Measurements from ENCODE around the gene MRTFB.

- TF ChIP-seq POLR2A (IDR thresholded peaks at IDR 0.05) (no peak), CTCF (IDR thresholded peaks at IDR 0.05) (no peak), EP300 (IDR thresholded peaks at IDR 0.05) (no peak)
These were observed 237.2 kb downstream of the MRTFB start for GRCh38 chr16:14308368-14308723.
